ENCODE results near the gene PTN. TPM values are rescaled to one million over a fixed set of nuclear protein-coding genes. Genes with fewer than 3 reads are reported as not detected.
"Not testable (repeated sequence)": the region's sequence is repeated elsewhere in the genome, so short reads cannot be mapped to it uniquely, and the experiment has no call there.

PTN gene
- polyA plus RNA-seq, 1 donor from 2014 or later: not detected

GRCh38 chr7:137262599-137262998 is 80.9 kb downstream of the PTN start:
- Mint-ChIP-seq H3K4me3 (no peak overlapping the region), H3K36me3 (no peaks in the 10 kb centered on the region), H3K27ac (no peak overlapping the region), H3K9me3 (peaks cover 0 to 6% (median 4%) of the 10 kb centered on the region in 3 donors), H3K4me1 (no peaks in the 10 kb centered on the region), H3K27me3 (no peaks in the 10 kb centered on the region)

DNA sequence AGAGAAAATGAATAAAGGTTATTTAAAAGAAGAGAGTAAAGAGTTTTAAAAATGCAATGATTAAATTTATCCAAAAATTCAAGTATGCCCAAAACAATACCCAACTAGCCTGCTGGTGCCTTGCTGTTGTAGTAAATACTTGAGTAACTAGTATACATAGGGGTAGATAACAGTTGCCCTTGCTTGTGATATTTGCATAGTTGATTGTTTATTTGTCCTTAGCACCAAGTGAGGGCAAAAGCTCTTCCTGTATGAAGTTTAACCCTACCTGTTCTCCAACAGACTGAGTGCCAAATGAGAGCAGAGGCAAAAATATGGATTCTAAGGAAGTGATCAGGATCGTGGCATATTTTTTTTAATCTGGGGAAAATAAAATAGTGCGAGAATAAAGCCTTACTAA is 85.0 kb downstream of the PTN start:
- Mint-ChIP-seq H3K27me3 (no peaks in the 10 kb centered on the region), H3K4me3 (no peak overlapping the region), H3K36me3 (no peaks in the 10 kb centered on the region), H3K27ac (no peak overlapping the region), H3K9me3 (peaks cover 3 to 6% (median 3%) of the 10 kb centered on the region in 3 donors), H3K4me1 (no peaks in the 10 kb centered on the region)

DNA sequence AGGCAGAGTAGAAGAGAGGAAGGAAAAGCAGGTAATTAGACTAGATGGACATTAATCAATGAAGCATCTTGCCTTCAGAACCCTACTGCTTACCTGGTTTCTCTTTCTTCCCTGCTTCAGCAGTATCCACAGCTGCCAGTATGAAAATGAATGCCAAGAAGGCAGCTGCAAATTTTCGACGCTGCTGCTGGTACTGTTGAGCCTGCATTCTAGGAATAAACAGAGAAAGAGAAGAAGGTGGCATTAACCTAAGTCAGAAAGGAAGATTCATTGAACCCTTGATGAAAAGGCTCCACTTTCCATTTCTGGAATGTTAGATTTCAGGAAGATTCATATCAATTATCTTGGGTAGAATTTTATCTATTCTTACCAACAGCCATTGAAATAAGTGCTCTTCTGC is 88.8 kb downstream of the PTN start:
- Mint-ChIP-seq H3K9me3 (peaks cover 0 to 4% (median 3%) of the 10 kb centered on the region in 3 donors), H3K27me3 (no peaks in the 10 kb centered on the region), H3K4me3 (no peak overlapping the region), H3K36me3 (no peaks in the 10 kb centered on the region), H3K27ac (no peak overlapping the region), H3K4me1 (peaks cover 0 to 1% (median 0%) of the 10 kb centered on the region in 3 donors)

DNA sequence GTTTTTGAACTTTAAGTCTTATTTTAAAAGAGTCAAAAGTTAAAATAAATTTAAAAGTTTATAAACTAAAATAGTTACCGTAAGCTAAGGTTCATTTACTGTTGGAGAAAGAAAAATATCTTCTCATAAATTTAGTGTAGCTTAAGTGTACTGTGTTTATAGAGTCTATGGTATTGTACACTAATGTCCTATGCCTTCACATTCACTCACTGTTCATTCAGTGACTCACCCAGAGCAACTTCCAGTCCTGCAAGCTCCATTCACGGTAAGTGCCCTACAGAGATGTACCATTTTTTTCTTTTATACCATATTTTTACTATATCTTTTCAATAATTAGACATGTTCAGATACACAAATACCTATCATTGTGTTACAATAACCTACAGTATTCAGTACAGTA is 97.6 kb downstream of the PTN start:
- Mint-ChIP-seq H3K27ac (no peak overlapping the region), H3K4me1 (no peaks in the 10 kb centered on the region), H3K36me3 (peaks cover 3% of the 10 kb centered on the region), H3K27me3 (no peaks in the 10 kb centered on the region), H3K4me3 (no peak overlapping the region), H3K9me3 (peaks cover 1 to 5% (median 5%) of the 10 kb centered on the region in 3 donors)

- Mint-ChIP-seq H3K27me3 (no peaks in the 10 kb centered on the region), H3K9me3 (peaks cover 1 to 12% (median 5%) of the 10 kb centered on the region in 3 donors), H3K36me3 (peaks cover 3% of the 10 kb centered on the region), H3K4me1 (no peaks in the 10 kb centered on the region), H3K4me3 (no peak overlapping the region), H3K27ac (no peak overlapping the region)
Observed at GRCh38 chr7:137245186-137245585, 98.3 kb downstream of the PTN start.

GRCh38 chr7:137243741-137244140 is 99.8 kb downstream of the PTN start:
- Mint-ChIP-seq H3K4me3 (no peak overlapping the region), H3K27me3 (no peaks in the 10 kb centered on the region), H3K36me3 (peaks cover 1% of the 10 kb centered on the region), H3K9me3 (peaks cover 1 to 12% (median 5%) of the 10 kb centered on the region in 3 donors), H3K4me1 (no peaks in the 10 kb centered on the region), H3K27ac (no peak overlapping the region)

DNA sequence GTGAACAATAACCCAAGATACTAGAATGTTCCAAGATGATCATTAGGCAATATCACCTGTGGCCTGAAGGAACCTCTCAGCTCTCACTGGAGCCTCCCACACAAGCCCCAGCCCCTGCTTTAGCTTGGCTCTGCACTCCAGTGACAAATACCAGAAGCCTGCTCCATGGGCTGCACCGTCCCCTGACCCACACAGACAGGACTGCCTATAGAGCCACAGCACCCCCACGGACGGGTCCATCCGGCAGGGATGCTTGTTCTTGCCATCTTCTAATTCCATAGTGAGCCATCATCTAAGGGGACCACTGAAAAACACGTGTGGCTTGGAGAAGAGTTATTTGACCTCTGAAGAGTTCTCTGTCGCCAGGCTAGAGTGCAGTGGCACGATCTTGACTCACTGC is 100.9 kb downstream of the PTN start:
- Mint-ChIP-seq H3K36me3 (peaks cover 1% of the 10 kb centered on the region), H3K4me3 (no peak overlapping the region), H3K27me3 (no peaks in the 10 kb centered on the region), H3K4me1 (no peaks in the 10 kb centered on the region), H3K9me3 (peaks cover 1 to 12% (median 5%) of the 10 kb centered on the region in 3 donors), H3K27ac (no peak overlapping the region)

DNA sequence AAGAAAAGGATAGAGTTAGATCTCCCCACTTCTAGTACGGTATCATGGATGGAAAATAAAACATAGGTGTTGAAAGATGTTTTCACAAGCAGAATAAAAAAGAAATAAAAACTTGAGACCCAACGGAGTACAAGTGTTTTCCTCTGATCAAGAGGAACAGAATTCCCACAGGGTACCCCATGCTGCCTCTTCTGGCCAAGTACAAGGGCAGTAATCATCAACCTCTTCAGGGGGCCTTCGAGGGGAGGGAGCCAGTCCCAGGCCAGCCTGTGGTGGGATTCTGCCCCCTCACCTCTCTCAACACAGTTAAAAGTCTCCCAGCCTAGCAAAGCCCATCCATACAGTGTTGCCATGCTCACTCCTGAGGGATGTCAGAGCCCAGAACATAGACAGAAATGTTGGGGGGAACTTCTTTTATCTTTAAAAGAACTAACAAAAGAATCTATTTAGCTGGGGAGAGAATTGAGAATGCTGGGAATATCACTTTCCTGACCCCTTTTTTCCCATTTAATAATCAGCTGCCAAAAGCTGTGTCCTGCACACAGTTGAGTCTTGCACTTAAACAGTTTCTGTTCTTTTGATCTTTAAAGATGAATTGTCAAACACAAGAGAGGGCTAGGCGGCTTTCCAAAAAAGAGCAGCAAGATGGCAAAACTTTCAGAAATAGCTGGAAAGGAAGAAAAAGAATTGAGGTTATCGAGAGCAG is 101.7 kb downstream of the PTN start:
- Mint-ChIP-seq H3K36me3 (peaks cover 1% of the 10 kb centered on the region), H3K4me3 (no peak overlapping the region), H3K27ac (no peak overlapping the region), H3K9me3 (peaks cover 1 to 9% (median 2%) of the 10 kb centered on the region in 3 donors), H3K27me3 (no peaks in the 10 kb centered on the region), H3K4me1 (no peaks in the 10 kb centered on the region)

DNA sequence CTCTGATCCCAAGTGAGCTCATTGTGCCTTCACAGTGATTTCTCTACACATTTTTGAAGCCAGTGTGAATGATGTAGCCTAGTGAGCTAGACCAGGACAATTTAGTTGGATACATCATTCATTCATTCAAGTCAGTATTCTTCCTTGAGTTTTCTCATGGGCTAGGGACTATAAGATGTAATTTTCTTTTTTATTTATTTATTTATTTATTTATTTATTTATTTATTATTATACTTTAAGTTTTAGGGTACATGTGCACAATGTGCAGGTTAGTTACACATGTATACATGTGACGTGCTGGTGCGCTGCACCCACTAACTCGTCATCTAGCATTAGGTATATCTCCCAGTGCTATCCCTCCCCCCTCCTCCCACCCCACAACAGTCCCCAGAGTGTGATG is 104.3 kb downstream of the PTN start:
- not testable (repeated sequence) for H3K27ac Mint-ChIP-seq, H3K36me3 Mint-ChIP-seq, H3K4me3 Mint-ChIP-seq, H3K27me3 Mint-ChIP-seq, H3K4me1 Mint-ChIP-seq
- peaks cover 0 to 12% (median 4%) of the 10 kb centered on the region in 3 donors for H3K9me3 Mint-ChIP-seq

DNA sequence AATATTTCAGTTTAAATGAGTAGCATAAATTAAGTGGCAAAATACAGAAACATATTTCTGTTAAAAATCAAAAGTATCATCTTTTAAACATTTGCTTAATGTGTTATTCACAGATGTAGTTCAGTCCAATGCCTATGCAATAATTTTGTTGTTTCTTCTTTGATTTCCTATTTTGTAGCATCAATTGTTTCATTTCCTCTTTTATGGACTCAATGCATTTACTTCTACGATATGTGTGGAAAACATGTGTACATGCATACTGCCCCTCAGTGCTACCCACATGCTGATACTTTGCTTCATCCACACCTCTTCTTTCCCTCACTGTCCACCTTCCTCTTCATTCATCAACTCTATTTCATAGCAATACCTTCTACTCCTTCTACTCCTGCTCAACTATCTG is 108.1 kb downstream of the PTN start:
- Mint-ChIP-seq H3K36me3 (no peaks in the 10 kb centered on the region), H3K27ac (peak overlapping the region in 1 of 3 donors; percentile 1), H3K27me3 (no peaks in the 10 kb centered on the region), H3K9me3 (peaks cover 0 to 17% (median 2%) of the 10 kb centered on the region in 3 donors), H3K4me1 (no peaks in the 10 kb centered on the region), H3K4me3 (no peak overlapping the region)

DNA sequence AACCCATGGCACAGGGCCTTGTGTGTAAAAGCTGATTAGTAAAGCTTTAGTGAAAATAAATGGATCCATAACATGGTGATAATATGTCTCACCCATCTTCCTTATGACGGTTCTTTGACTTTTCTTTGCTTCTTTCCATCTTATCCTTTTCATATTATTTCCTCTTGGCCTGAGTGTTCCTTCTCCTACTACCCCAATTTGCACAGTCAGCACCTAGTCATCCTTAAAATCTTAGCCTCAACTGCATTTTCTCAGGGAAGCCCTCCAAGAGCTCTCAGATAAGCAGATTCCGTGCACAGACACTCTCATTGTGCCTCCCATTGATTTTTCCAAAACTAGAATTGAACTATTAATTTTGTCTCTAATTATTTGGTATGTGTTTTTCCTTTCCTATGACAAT is 112.4 kb downstream of the PTN start:
- Mint-ChIP-seq H3K4me1 (no peaks in the 10 kb centered on the region), H3K27me3 (no peaks in the 10 kb centered on the region), H3K9me3 (peaks cover 0 to 15% (median 2%) of the 10 kb centered on the region in 3 donors), H3K36me3 (no peaks in the 10 kb centered on the region), H3K27ac (no peak overlapping the region), H3K4me3 (no peak overlapping the region)

DNA sequence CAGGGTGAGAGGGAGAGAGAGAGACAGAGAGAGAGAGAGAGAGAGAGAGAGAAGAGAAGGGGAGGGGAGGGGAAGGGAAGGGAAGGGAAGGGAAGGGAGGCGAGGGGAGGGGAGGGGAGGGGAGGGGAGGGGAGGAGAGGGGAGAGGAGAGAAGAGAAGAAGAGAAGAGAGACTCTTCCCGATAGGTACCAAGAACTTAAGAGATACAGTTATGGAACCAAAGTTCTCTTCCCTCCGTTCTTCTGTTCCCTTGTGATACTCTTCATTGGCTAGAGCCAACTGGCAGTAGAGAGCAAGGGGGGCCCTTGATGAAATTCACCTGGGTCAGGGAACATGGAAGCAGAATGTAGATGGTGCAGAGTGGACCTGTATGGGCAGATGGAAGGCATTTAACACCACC is 122.1 kb downstream of the PTN start:
- no peak overlapping the region for H3K27ac Mint-ChIP-seq
- no peak overlapping the region for H3K4me3 Mint-ChIP-seq
- H3K36me3 Mint-ChIP-seq: no peaks in the 10 kb centered on the region
- peaks cover 3 to 5% (median 4%) of the 10 kb centered on the region in 3 donors for H3K9me3 Mint-ChIP-seq
- H3K4me1 Mint-ChIP-seq: no peaks in the 10 kb centered on the region
- no peaks in the 10 kb centered on the region for H3K27me3 Mint-ChIP-seq

GRCh38 chr7:137213744-137214143 is 129.8 kb downstream of the PTN start:
- Mint-ChIP-seq H3K27me3 (no peaks in the 10 kb centered on the region), H3K36me3 (no peaks in the 10 kb centered on the region), H3K9me3 (peaks cover 2 to 8% (median 3%) of the 10 kb centered on the region in 3 donors), H3K4me1 (no peaks in the 10 kb centered on the region), H3K4me3 (no peak overlapping the region), H3K27ac (no peak overlapping the region)

GRCh38 chr7:137209151-137209817 is 134.2 kb downstream of the PTN start:
- peaks cover 0 to 12% (median 10%) of the 10 kb centered on the region in 3 donors for H3K9me3 Mint-ChIP-seq
- H3K4me3 Mint-ChIP-seq: no peak overlapping the region
- no peaks in the 10 kb centered on the region for H3K36me3 Mint-ChIP-seq
- no peaks in the 10 kb centered on the region for H3K4me1 Mint-ChIP-seq
- no peaks in the 10 kb centered on the region for H3K27me3 Mint-ChIP-seq
- H3K27ac Mint-ChIP-seq: no peak overlapping the region

DNA sequence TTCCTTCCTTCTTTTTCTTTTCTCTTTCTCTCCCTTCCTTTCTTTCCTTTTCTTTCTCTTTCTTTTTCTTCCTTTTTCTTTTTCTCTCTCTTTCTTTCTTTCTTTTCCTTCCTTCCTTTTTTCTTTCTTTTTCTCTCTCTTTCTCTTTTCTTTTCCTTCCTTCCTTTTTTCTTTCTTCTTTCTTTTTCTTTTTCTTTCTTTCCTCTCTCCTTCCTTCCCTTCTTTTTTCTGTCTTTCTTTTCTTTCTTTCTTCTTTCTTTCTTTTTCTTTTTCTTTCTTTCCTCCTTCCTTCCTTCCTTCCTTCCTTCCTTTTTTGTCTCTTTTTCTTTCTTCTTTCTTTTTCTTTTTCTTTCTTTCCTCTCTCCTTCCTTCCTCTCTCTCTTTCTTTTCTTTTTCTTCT is 136.8 kb downstream of the PTN start:
- Mint-ChIP-seq H3K4me1 (no peaks in the 10 kb centered on the region), H3K36me3 (no peaks in the 10 kb centered on the region), H3K9me3 (peaks cover 1 to 11% (median 10%) of the 10 kb centered on the region in 3 donors), H3K27ac (no peak overlapping the region), H3K27me3 (no peaks in the 10 kb centered on the region), H3K4me3 (no peak overlapping the region)

DNA sequence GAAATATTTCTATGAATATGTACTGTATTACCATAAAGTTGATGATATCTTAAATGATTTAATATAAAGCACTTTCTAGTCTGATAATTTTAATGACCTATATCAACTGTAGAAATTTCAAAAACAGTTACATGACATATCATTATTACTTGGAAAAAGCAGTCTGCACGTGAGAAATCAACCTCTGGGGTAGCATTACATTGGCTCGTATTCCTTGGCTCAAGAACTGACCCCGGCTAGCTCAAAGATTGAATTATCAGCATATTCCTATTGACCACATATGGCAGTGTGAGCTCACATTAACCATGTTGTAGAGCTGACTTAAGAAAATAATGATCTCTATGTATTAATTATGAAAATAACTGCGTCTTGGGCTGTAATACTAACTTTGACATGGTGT is 139.3 kb downstream of the PTN start:
- H3K27ac Mint-ChIP-seq: no peak overlapping the region
- H3K4me3 Mint-ChIP-seq: no peak overlapping the region
- H3K27me3 Mint-ChIP-seq: no peaks in the 10 kb centered on the region
- peaks cover 1 to 14% (median 8%) of the 10 kb centered on the region in 3 donors for H3K9me3 Mint-ChIP-seq
- H3K4me1 Mint-ChIP-seq: no peaks in the 10 kb centered on the region
- no peaks in the 10 kb centered on the region for H3K36me3 Mint-ChIP-seq

Data from IgD-negative memory B cell (primary cell).